ENCODE data around the gene C17orf58. TPM values are rescaled to one million over a fixed set of nuclear protein-coding genes. Genes with fewer than 3 reads are reported as not detected.

Gene C17orf58
- total RNA-seq, 1 donor from 2014 or later = 8.5 TPM

- no peaks in the 10 kb centered on the region for H3K9me3 ChIP-seq (ENCODE audit: insufficient read depth, low read depth, low read length)
- no peak overlapping the region for H3K4me3 ChIP-seq (ENCODE audit: insufficient read depth, low read depth, low read length)
- H3K27ac Mint-ChIP-seq (ENCODE audit: unreplicated experiment) = no peak overlapping the region
- H3K79me2 ChIP-seq (ENCODE audit: insufficient read depth, low read length) = no peaks in the 10 kb centered on the region
- FAIRE-seq = no peak
- H3K9me3 Mint-ChIP-seq (ENCODE audit: unreplicated experiment) = no peaks in the 10 kb centered on the region
- peaks cover 2% of the 10 kb centered on the region for H3K27me3 Mint-ChIP-seq (ENCODE audit: low read depth, unreplicated experiment)
- no peak overlapping the region for H3K4me2 ChIP-seq (ENCODE audit: low read length)
- no peaks in the 10 kb centered on the region for H3K36me3 ChIP-seq (ENCODE audit: insufficient read depth, low read length)
- no peak overlapping the region for H3K4me3 Mint-ChIP-seq (ENCODE audit: unreplicated experiment)
- no peak overlapping the region for H3K9ac ChIP-seq (ENCODE audit: low read length)
- peaks cover 5% of the 10 kb centered on the region for H3K4me1 Mint-ChIP-seq (ENCODE audit: low read depth, unreplicated experiment)
- peaks cover 23% of the 10 kb centered on the region for H3K4me1 ChIP-seq (ENCODE audit: insufficient read depth, low read length)
- H2AFZ ChIP-seq (ENCODE audit: low read depth, low read length) = no peak overlapping the region
- no peak for DNase-seq (ENCODE audit: low read depth)
- TF ChIP-seq EZH2 (IDR thresholded peaks at IDR 0.05; ENCODE audit: insufficient read depth, low read length) (no peak), CTCF (IDR thresholded peaks at IDR 0.05; ENCODE audit: insufficient read depth, low read depth, low read length) (no peak)
- H3K27me3 ChIP-seq (ENCODE audit: insufficient read depth, low read length) = no peaks in the 10 kb centered on the region
- no peaks in the 10 kb centered on the region for H3K36me3 Mint-ChIP-seq (ENCODE audit: low read depth, unreplicated experiment)
- H3K27ac ChIP-seq (ENCODE audit: low read depth, low read length) = no peak overlapping the region
- H4K20me1 ChIP-seq (ENCODE audit: insufficient read depth, low read length) = no peaks in the 10 kb centered on the region
Measured at GRCh38 chr17:67990909-67991308, 5.4 kb downstream of the C17orf58 start.

DNA sequence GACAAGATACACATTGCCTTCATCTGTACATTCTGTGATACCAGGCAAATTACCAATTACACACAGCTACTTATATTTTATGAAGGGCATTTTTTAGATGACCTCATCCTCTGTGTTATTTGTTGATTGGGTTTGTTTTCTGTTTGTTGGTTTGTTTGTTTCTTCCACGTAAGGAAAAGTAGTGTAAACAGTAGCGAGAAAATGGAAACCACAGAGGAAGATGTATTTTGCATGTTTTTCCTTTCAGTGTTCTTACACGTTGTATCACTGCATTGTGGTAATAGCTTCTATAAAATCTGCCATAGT is 12.9 kb downstream of the C17orf58 start:
- Histone ChIP-seq H3K4me1 (ENCODE audit: insufficient read depth, low read length) (no peaks in the 10 kb centered on the region), H3K27ac (ENCODE audit: low read depth, low read length) (no peak overlapping the region), H2AFZ (ENCODE audit: low read depth, low read length) (no peak overlapping the region), H3K9me3 (ENCODE audit: insufficient read depth, low read depth, low read length) (no peaks in the 10 kb centered on the region), H3K79me2 (ENCODE audit: insufficient read depth, low read length) (no peaks in the 10 kb centered on the region), H3K36me3 (ENCODE audit: insufficient read depth, low read length) (peaks cover 11% of the 10 kb centered on the region), H3K4me2 (ENCODE audit: low read length) (no peak overlapping the region), H3K27me3 (ENCODE audit: insufficient read depth, low read length) (no peaks in the 10 kb centered on the region), H4K20me1 (ENCODE audit: insufficient read depth, low read length) (peaks cover 4% of the 10 kb centered on the region), H3K9ac (ENCODE audit: low read length) (no peak overlapping the region), H3K4me3 (ENCODE audit: insufficient read depth, low read depth, low read length) (no peak overlapping the region)
- FAIRE-seq (no peak), DNase-seq (ENCODE audit: low read depth) (no peak)
- TF ChIP-seq EZH2 (IDR thresholded peaks at IDR 0.05; ENCODE audit: insufficient read depth, low read length) (no peak), CTCF (IDR thresholded peaks at IDR 0.05; ENCODE audit: insufficient read depth, low read depth, low read length) (no peak)
- H3K9me3 Mint-ChIP-seq (ENCODE audit: unreplicated experiment) = no peaks in the 10 kb centered on the region
- peaks cover 9% of the 10 kb centered on the region for H3K36me3 Mint-ChIP-seq (ENCODE audit: low read depth, unreplicated experiment)
- peaks cover 5% of the 10 kb centered on the region for H3K4me1 Mint-ChIP-seq (ENCODE audit: low read depth, unreplicated experiment)
- no peak overlapping the region for H3K27ac Mint-ChIP-seq (ENCODE audit: unreplicated experiment)
- no peaks in the 10 kb centered on the region for H3K27me3 Mint-ChIP-seq (ENCODE audit: low read depth, unreplicated experiment)
- H3K4me3 Mint-ChIP-seq (ENCODE audit: unreplicated experiment) = no peak overlapping the region

- FAIRE-seq (no peak), DNase-seq (ENCODE audit: low read depth) (no peak)
- H3K4me3 Mint-ChIP-seq (ENCODE audit: unreplicated experiment) = no peak overlapping the region
- H3K4me3 ChIP-seq (ENCODE audit: insufficient read depth, low read depth, low read length) = no peak overlapping the region
- no peaks in the 10 kb centered on the region for H3K27me3 Mint-ChIP-seq (ENCODE audit: low read depth, unreplicated experiment)
- H3K27ac Mint-ChIP-seq (ENCODE audit: unreplicated experiment) = no peak overlapping the region
- peaks cover 5% of the 10 kb centered on the region for H3K4me1 Mint-ChIP-seq (ENCODE audit: low read depth, unreplicated experiment)
- H3K4me2 ChIP-seq (ENCODE audit: low read length) = no peak overlapping the region
- no peak overlapping the region for H2AFZ ChIP-seq (ENCODE audit: low read depth, low read length)
- no peak overlapping the region for H3K27ac ChIP-seq (ENCODE audit: low read depth, low read length)
- H3K36me3 Mint-ChIP-seq (ENCODE audit: low read depth, unreplicated experiment) = peaks cover 9% of the 10 kb centered on the region
- no peaks in the 10 kb centered on the region for H3K9me3 ChIP-seq (ENCODE audit: insufficient read depth, low read depth, low read length)
- no peaks in the 10 kb centered on the region for H3K27me3 ChIP-seq (ENCODE audit: insufficient read depth, low read length)
- H4K20me1 ChIP-seq (ENCODE audit: insufficient read depth, low read length) = peaks cover 4% of the 10 kb centered on the region
- no peaks in the 10 kb centered on the region for H3K4me1 ChIP-seq (ENCODE audit: insufficient read depth, low read length)
- H3K9me3 Mint-ChIP-seq (ENCODE audit: unreplicated experiment) = no peaks in the 10 kb centered on the region
- TF ChIP-seq CTCF (IDR thresholded peaks at IDR 0.05; ENCODE audit: insufficient read depth, low read depth, low read length) (no peak), EZH2 (IDR thresholded peaks at IDR 0.05; ENCODE audit: insufficient read depth, low read length) (no peak)
- no peaks in the 10 kb centered on the region for H3K79me2 ChIP-seq (ENCODE audit: insufficient read depth, low read length)
- no peak overlapping the region for H3K9ac ChIP-seq (ENCODE audit: low read length)
- peaks cover 11% of the 10 kb centered on the region for H3K36me3 ChIP-seq (ENCODE audit: insufficient read depth, low read length)
Measured at GRCh38 chr17:67982686-67983382, 13.4 kb downstream of the C17orf58 start.
